Measurements from ENCODE around the gene TEX13D.

DNA sequence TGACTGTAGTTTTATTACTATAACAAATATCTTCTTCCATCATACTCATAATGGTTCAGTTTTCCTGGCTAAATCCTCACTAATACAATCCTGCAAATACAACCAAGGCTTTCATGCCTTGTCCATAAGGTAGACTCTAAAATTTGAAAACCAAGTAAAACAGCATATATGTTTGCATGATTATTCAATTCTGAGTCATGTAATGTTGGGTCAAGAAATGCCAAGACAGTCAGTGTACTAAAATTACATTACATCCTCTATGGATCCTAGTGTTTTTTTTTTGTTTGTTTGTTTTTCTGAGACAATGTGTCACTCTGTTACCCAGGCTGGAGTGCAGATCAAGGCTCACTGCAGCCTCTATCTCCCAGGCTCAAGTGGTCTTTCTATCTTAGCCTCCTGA lies 38.6 kb upstream of the TEX13D start:
- TF ChIP-seq, protein P1, sequence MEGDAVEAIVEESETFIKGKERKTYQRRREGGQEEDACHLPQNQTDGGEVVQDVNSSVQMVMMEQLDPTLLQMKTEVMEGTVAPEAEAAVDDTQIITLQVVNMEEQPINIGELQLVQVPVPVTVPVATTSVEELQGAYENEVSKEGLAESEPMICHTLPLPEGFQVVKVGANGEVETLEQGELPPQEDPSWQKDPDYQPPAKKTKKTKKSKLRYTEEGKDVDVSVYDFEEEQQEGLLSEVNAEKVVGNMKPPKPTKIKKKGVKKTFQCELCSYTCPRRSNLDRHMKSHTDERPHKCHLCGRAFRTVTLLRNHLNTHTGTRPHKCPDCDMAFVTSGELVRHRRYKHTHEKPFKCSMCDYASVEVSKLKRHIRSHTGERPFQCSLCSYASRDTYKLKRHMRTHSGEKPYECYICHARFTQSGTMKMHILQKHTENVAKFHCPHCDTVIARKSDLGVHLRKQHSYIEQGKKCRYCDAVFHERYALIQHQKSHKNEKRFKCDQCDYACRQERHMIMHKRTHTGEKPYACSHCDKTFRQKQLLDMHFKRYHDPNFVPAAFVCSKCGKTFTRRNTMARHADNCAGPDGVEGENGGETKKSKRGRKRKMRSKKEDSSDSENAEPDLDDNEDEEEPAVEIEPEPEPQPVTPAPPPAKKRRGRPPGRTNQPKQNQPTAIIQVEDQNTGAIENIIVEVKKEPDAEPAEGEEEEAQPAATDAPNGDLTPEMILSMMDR (IDR thresholded peaks at IDR 0.05) = no peak
- no peak for TF ChIP-seq POLR2A (IDR thresholded peaks at IDR 0.05)

Measured in uterus (tissue), 2 donors.